ENCODE data around the gene CMIP.

GRCh38 chr16:81661082-81661481 lies 216.5 kb downstream of the CMIP start:
- TF ChIP-seq GATA3 (IDR thresholded peaks at IDR 0.05; ENCODE audit: low read depth, low read length) (no peak), GATA2 (IDR thresholded peaks at IDR 0.05; ENCODE audit: low read depth, low read length) (no peak)

Data from SH-SY5Y (cell line).